Mesenchymal stem cell (in vitro differentiated cells and primary cell): ENCODE data around the gene SRRM1.

Experiments used
- DNase-seq: peaks from one replicate; pipeline ENCODE4 v3.0.0-alpha.2; 2013
- H2AFZ ChIP-seq: one replicate; pipeline ENCODE4 v1.6.1; 2013; ENCODE audit warnings: low read depth, mild to moderate bottlenecking, control low read depth, inconsistent platforms, low read length, moderate library complexity
- H2AK5ac ChIP-seq: 2 replicates; pipeline ENCODE4 v1.6.1; 2013; ENCODE audit warnings: low read length, moderate library complexity, mild to moderate bottlenecking, inconsistent platforms; ENCODE audit not compliant: severe bottlenecking
- H2BK120ac ChIP-seq: one replicate; pipeline ENCODE4 v1.6.1; 2013; ENCODE audit warnings: low read depth, mild to moderate bottlenecking, inconsistent platforms, low read length, moderate library complexity
- H2BK12ac ChIP-seq, 2 experiments: one replicate each; pipeline ENCODE4 v1.6.1; 2013; ENCODE audit warnings: inconsistent platforms in 2 of 2, low read length in 2 of 2, mild to moderate bottlenecking in 2 of 2, moderate library complexity in 2 of 2, control low read depth in 1 of 2
- H2BK15ac ChIP-seq: one replicate; pipeline ENCODE4 v1.6.1; 2013; ENCODE audit warnings: mild to moderate bottlenecking, low read depth, inconsistent platforms; ENCODE audit not compliant: poor library complexity, severe bottlenecking
- H2BK5ac ChIP-seq: 2 replicates; pipeline ENCODE4 v1.6.1; 2013; ENCODE audit warnings: low read depth, mild to moderate bottlenecking, low read length, control low read depth, inconsistent platforms; ENCODE audit not compliant: poor library complexity, severe bottlenecking
- H3K14ac ChIP-seq, 2 experiments: one replicate each; pipeline ENCODE4 v1.6.1; 2013; ENCODE audit warnings: inconsistent platforms in 2 of 2, low read length in 2 of 2, control low read depth in 1 of 2, mild to moderate bottlenecking in 1 of 2, moderate library complexity in 1 of 2
- H3K18ac ChIP-seq, 2 experiments: one replicate each; pipeline ENCODE4 v1.6.1; 2013; ENCODE audit warnings: inconsistent platforms in 2 of 2, low read length in 2 of 2, control low read depth in 1 of 2, low read depth in 1 of 2, mild to moderate bottlenecking in 1 of 2
- H3K23ac ChIP-seq, 2 experiments: one replicate each; pipeline ENCODE4 v1.6.1; 2013; ENCODE audit warnings: inconsistent platforms in 2 of 2, low read length in 2 of 2, mild to moderate bottlenecking in 2 of 2, moderate library complexity in 2 of 2, control low read depth in 1 of 2
- H3K27ac ChIP-seq: 2 replicates; pipeline ENCODE4 v1.5.1; 2013; ENCODE audit warnings: mild to moderate bottlenecking, moderate library complexity, low read length, control low read depth, inconsistent platforms; ENCODE audit not compliant: poor library complexity, severe bottlenecking
- H3K27me3 ChIP-seq, 2 experiments: 2 replicates each; pipeline versions ENCODE4 v1.6.1 to v1.7.0; 2013; ENCODE audit warnings: low read length in 2 of 2, mild to moderate bottlenecking in 2 of 2, moderate library complexity in 2 of 2, control low read depth in 1 of 2, inconsistent platforms in 1 of 2; ENCODE audit not compliant: control insufficient read depth in 1 of 2, insufficient read depth in 1 of 2
- H3K36me3 ChIP-seq, 2 experiments: 2 replicates each; pipeline versions ENCODE4 v1.6.1 to v1.7.0; 2013; ENCODE audit warnings: low read length in 2 of 2, control low read depth in 1 of 2, inconsistent platforms in 1 of 2, low read depth in 1 of 2, mild to moderate bottlenecking in 1 of 2; ENCODE audit not compliant: insufficient read depth in 2 of 2, control insufficient read depth in 1 of 2
- H3K4ac ChIP-seq, 2 experiments: one replicate each; pipeline ENCODE4 v1.6.1; 2013; ENCODE audit warnings: inconsistent platforms in 2 of 2, low read length in 2 of 2, mild to moderate bottlenecking in 2 of 2, moderate library complexity in 2 of 2, control low read depth in 1 of 2, low read depth in 1 of 2
- H3K4me1 ChIP-seq: 2 replicates; pipeline ENCODE4 v1.6.1; 2013; ENCODE audit warnings: low read depth, low read length, control low read depth; ENCODE audit not compliant: control insufficient read depth, insufficient read depth
- H3K4me2 ChIP-seq: 2 replicates; pipeline ENCODE4 v1.6.1; 2013; ENCODE audit warnings: low read length, mild to moderate bottlenecking, inconsistent platforms; ENCODE audit not compliant: poor library complexity, severe bottlenecking
- H3K4me3 ChIP-seq, 2 experiments: 2 replicates each; pipeline versions ENCODE4 v1.5.1 to v1.7.0; 2013; ENCODE audit warnings: low read length in 2 of 2, mild to moderate bottlenecking in 2 of 2, control low read depth in 1 of 2, low read depth in 1 of 2; ENCODE audit not compliant: insufficient read depth in 1 of 2
- H3K79me1 ChIP-seq: replicated peaks from 2 replicates; pipeline ENCODE4 v1.6.1; 2013; ENCODE audit warnings: mild to moderate bottlenecking, control low read depth, low read length, inconsistent platforms; ENCODE audit not compliant: poor library complexity, severe bottlenecking
- H3K9ac ChIP-seq: 2 replicates; pipeline ENCODE4 v1.7.0; 2013; ENCODE audit warnings: mild to moderate bottlenecking, low read length, moderate library complexity
- H3K9me3 ChIP-seq: 2 replicates; pipeline ENCODE4 v1.7.0; 2013; ENCODE audit warnings: mild to moderate bottlenecking, low read length; ENCODE audit not compliant: control insufficient read depth
- H4K8ac ChIP-seq: one replicate; pipeline ENCODE4 v1.6.1; 2013; ENCODE audit warnings: inconsistent platforms, mild to moderate bottlenecking, low read length, moderate library complexity
- H4K91ac ChIP-seq: one replicate; pipeline ENCODE4 v1.6.1; 2013; ENCODE audit warnings: mild to moderate bottlenecking, low read length, inconsistent platforms
- WGBS: methylation state at CpG from one replicate; pipeline ENCODE4 v1.1.7; 2013; ENCODE audit warnings: mixed read lengths; 5-methylcytosine and 5-hydroxymethylcytosine counted together

Gene SRRM1

GRCh38 chr1:24691051-24691450, 47.9 kb downstream of the SRRM1 start:
- H3K14ac ChIP-seq, result no peak overlapping the region
- H3K4me2 ChIP-seq, result no peak overlapping the region
- H2BK5ac ChIP-seq, result no peak overlapping the region
- H3K79me1 ChIP-seq, result peaks cover 4% of the 10 kb centered on the region
- H2AK5ac ChIP-seq, result no peak overlapping the region
- H4K91ac ChIP-seq, result no peak overlapping the region
- no peak overlapping the region for H2AFZ ChIP-seq
- no peak overlapping the region for H3K23ac ChIP-seq
- no peak overlapping the region for H4K8ac ChIP-seq
- no peak overlapping the region for H3K18ac ChIP-seq
- no peak overlapping the region for H3K4ac ChIP-seq
- no peaks in the 10 kb centered on the region for H3K27me3 ChIP-seq
- no peak overlapping the region for H3K4me3 ChIP-seq
- no peak overlapping the region for H2BK12ac ChIP-seq
- no peak overlapping the region for H3K9ac ChIP-seq
- no peaks in the 10 kb centered on the region for H3K9me3 ChIP-seq
- DNase-seq, result no peak
- no peak overlapping the region for H2BK120ac ChIP-seq
- peaks cover 4% of the 10 kb centered on the region for H3K4me1 ChIP-seq
- no CpG with 5 or more reads among the region's 2 CpGs for WGBS
- no peak overlapping the region for H2BK15ac ChIP-seq
- no peak overlapping the region for H3K27ac ChIP-seq
- no peaks in the 10 kb centered on the region for H3K36me3 ChIP-seq

GRCh38 chr1:24692351-24692980, 49.4 kb downstream of the SRRM1 start:
- Histone ChIP-seq H3K18ac (no peak overlapping the region), H3K4ac (no peak overlapping the region), H2BK12ac (peak overlapping the region in 1 of 2 experiments; percentile 33), H3K27ac (no peak overlapping the region), H2BK5ac (no peak overlapping the region), H3K9ac (no peak overlapping the region), H3K36me3 (no peaks in the 10 kb centered on the region), H2AFZ (no peak overlapping the region), H4K91ac (no peak overlapping the region), H2BK120ac (no peak overlapping the region), H3K4me3 (no peak overlapping the region), H2BK15ac (no peak overlapping the region), H2AK5ac (no peak overlapping the region), H3K23ac (no peak overlapping the region), H3K9me3 (no peaks in the 10 kb centered on the region), H3K14ac (no peak overlapping the region), H3K4me2 (no peak overlapping the region), H4K8ac (no peak overlapping the region), H3K79me1 (peaks cover 3% of the 10 kb centered on the region), H3K4me1 (peaks cover 4% of the 10 kb centered on the region), H3K27me3 (no peaks in the 10 kb centered on the region)
- DNase-seq, result no peak
- 98% methylated on average over 10 of the region's 10 CpGs for WGBS

GRCh38 chr1:24693827-24694379, 50.8 kb downstream of the SRRM1 start:
- DNase-seq, result peak; percentile 68
- H2BK5ac ChIP-seq, result no peak overlapping the region
- H2AK5ac ChIP-seq, result no peak overlapping the region
- H3K23ac ChIP-seq, result no peak overlapping the region
- H3K27me3 ChIP-seq, result no peaks in the 10 kb centered on the region
- H3K79me1 ChIP-seq, result no peaks in the 10 kb centered on the region
- H3K4ac ChIP-seq, result peak overlapping the region in 1 of 2 experiments; percentile 24
- no peak overlapping the region for H2AFZ ChIP-seq
- H2BK120ac ChIP-seq, result peak overlapping the region; percentile 36
- no peaks in the 10 kb centered on the region for H3K4me1 ChIP-seq
- peak overlapping the region; percentile 62 for H3K9ac ChIP-seq
- no peaks in the 10 kb centered on the region for H3K9me3 ChIP-seq
- no peak overlapping the region for H4K91ac ChIP-seq
- H3K18ac ChIP-seq, result peak overlapping the region in 1 of 2 experiments; percentile 77
- H3K14ac ChIP-seq, result no peak overlapping the region
- no peak overlapping the region for H3K4me2 ChIP-seq
- H3K36me3 ChIP-seq, result no peaks in the 10 kb centered on the region
- H4K8ac ChIP-seq, result no peak overlapping the region
- WGBS, result 48% methylated on average over 5 of the region's 5 CpGs
- H3K4me3 ChIP-seq, result peak overlapping the region in 1 of 2 experiments; percentile 50
- H2BK15ac ChIP-seq, result no peak overlapping the region
- H2BK12ac ChIP-seq, result peak overlapping the region; percentile 18 to 92
- no peak overlapping the region for H3K27ac ChIP-seq

- peak overlapping the region in 1 of 2 experiments; percentile 49 for H3K14ac ChIP-seq
- no peak overlapping the region for H4K8ac ChIP-seq
- H2BK12ac ChIP-seq, result peak overlapping the region in 1 of 2 experiments; percentile 37
Observed at GRCh38 chr1:24694380-24694843, 51.3 kb downstream of the SRRM1 start.

More at GRCh38 chr1:24694380-24694843, 51.3 kb downstream of the SRRM1 start:
- Histone ChIP-seq H4K91ac (no peak overlapping the region), H2AFZ (no peak overlapping the region), H2AK5ac (no peak overlapping the region), H3K36me3 (no peaks in the 10 kb centered on the region), H3K23ac (no peak overlapping the region), H3K27ac (no peak overlapping the region), H3K79me1 (no peaks in the 10 kb centered on the region), H3K27me3 (no peaks in the 10 kb centered on the region), H2BK120ac (no peak overlapping the region), H2BK5ac (no peak overlapping the region), H2BK15ac (no peak overlapping the region), H3K4me3 (peak overlapping the region in 1 of 2 experiments; percentile 50), H3K4ac (no peak overlapping the region), H3K9me3 (no peaks in the 10 kb centered on the region), H3K4me1 (no peaks in the 10 kb centered on the region), H3K18ac (no peak overlapping the region), H3K4me2 (no peak overlapping the region), H3K9ac (peak overlapping the region; percentile 62)
- 25% methylated on average over 4 of the region's 6 CpGs for WGBS
- peak; percentile 90 for DNase-seq
